Gastrocnemius medialis (tissue), 4 donors: Measurements from ENCODE around the gene TGM5. TPM values are rescaled to one million over a fixed set of nuclear protein-coding genes. Genes with fewer than 3 reads are reported as not detected.
A peak's percentile ranks its signal among the peaks of the same experiment; 100 is the strongest.
"Not testable (repeated sequence)": the region's sequence is repeated elsewhere in the genome, so short reads cannot be mapped to it uniquely, and the experiment has no call there.

ENCODE experiments used
- ATAC-seq, 2 donors: fragments of 150-250 bp; one replicate each; pipeline ENCODE4 v1.9.1; 2016
- DNase-seq, 2 donors: peaks; one replicate each; pipeline ENCODE4 v3.0.0-alpha.2; 2019
- H3K27ac ChIP-seq, 4 donors: fragments of 200-600 bp; sonication (generic); 1 replicate in 1 of 4; 2 replicates in 3 of 4; pipeline ENCODE4 v1.5.1; 2016 to 2018; ENCODE audit warnings: mild to moderate bottlenecking in 2 of 4, moderate library complexity in 1 of 4
- H3K27me3 ChIP-seq, 3 donors: fragments of 200-600 bp; sonication (generic) in 2 of 3; 1 replicate in 1 of 3; 2 replicates in 2 of 3; pipeline versions ENCODE4 v1.5.1 to v1.6.0; 2016 to 2019; ENCODE audit warnings: mild to moderate bottlenecking in 1 of 3, moderate library complexity in 1 of 3
- H3K36me3 ChIP-seq, 2 donors: fragments of 200-600 bp; sonication (generic) in 1 of 2; one replicate each; pipeline ENCODE4 v1.5.1; 2017 to 2018
- H3K4me1 ChIP-seq, 2 donors: fragments of 200-600 bp; sonication (generic) in 1 of 2; one replicate each; pipeline ENCODE4 v1.5.1; 2016 to 2017; ENCODE audit warnings: mild to moderate bottlenecking in 2 of 2
- H3K4me3 ChIP-seq, 4 donors: fragments of 200-600 bp; sonication (generic) in 3 of 4; 1 replicate in 1 of 4; 2 replicates in 3 of 4; pipeline ENCODE4 v1.5.1; 2016 to 2019; ENCODE audit warnings: mild to moderate bottlenecking in 2 of 4
- H3K9me3 ChIP-seq, 3 donors: fragments of 200-600 bp; sonication (generic) in 2 of 3; 1 replicate in 1 of 3; 2 replicates in 2 of 3; pipeline ENCODE4 v1.5.1; 2016 to 2019
- CTCF ChIP-seq, 5 experiments: fragments of 450-650 bp in 3 of 5; fragments of 200-600 bp in 2 of 5; sonication (generic) in 2 of 5; IDR thresholded peaks in 4 of 5; conservative IDR thresholded peaks in 1 of 5; 1 replicate in 4 of 5; 2 replicates in 1 of 5; pipeline ENCODE4 v1.5.1; 2016 to 2019; ENCODE audit warnings: antibody characterized with exemption in 5 of 5, mild to moderate bottlenecking in 3 of 5, moderate library complexity in 3 of 5
- POLR2A ChIP-seq, 2 donors: fragments of 450-650 bp; IDR thresholded peaks; one replicate each; pipeline ENCODE4 v1.6.1; 2017; ENCODE audit warnings: antibody characterized with exemption in 2 of 2, mild to moderate bottlenecking in 2 of 2, moderate library complexity in 2 of 2
- in situ Hi-C, 4 donors: fragments of 200-750 bp; cut with MboI; loops; one replicate each; pipeline versions ENCODE4 v1.15.0 to v1.8.0; 2017; ENCODE audit warnings: low sequenced_read_pairs in 4 of 4
- intact Hi-C: fragments of 100-400 bp; cut with DNase I; formaldehyde crosslinking; loops from one replicate; pipeline ENCODE4 v1.15.1; 2023; ENCODE audit warnings: low total_unique reads
- total RNA-seq, 4 donors: library from RNA; depleted of rRNA; stranded (reverse); fragments of >200 nt; gene quantifications; one replicate each; pipeline versions ENCODE4 v1.1.0 to v1.2.3, GENCODE V29; 2016

Gene TGM5
- total RNA-seq, 4 donors from 2014 or later, result 1.4 TPM; not detected in 3

DNA sequence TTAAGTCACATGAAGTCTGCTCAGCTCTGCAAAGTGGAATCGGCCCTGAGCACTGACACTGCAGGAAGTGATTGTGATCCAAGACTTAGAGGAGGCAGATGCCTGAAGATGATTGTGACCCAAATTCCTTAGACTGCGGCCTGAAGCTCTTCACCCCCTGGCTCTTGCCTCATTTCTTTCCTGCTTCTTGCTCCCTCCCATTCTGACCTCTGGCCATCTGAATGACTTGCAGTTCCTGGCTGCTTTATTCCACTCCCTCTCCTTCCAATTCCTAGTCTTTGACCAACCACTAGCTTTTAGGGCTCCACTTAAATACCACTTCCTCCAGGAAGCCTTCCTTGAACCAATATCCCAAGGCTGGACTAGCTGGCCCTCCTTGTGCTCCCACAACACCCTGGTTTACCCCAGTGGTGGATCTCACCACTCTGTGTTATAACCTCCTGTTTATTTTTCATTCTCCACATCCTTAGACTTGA, 36.0 kb downstream of the TGM5 start:
- ATAC-seq, result peak; percentile 75 to 81
- peak; percentile 19 to 52 for DNase-seq
- Histone ChIP-seq H3K27me3 (no peaks in the 10 kb centered on the region), H3K4me1 (peaks cover 0 to 19% of the 10 kb centered on the region in 2 donors), H3K36me3 (no peaks in the 10 kb centered on the region), H3K9me3 (no peaks in the 10 kb centered on the region), H3K27ac (peak overlapping the region in 2 of 4 donors; percentile 58 to 59), H3K4me3 (no peak overlapping the region)
- intact Hi-C loops (no loop called here), in situ Hi-C loops (no loop called here)
- no peak for TF ChIP-seq CTCF (IDR thresholded peaks at IDR 0.05 in 4 of 5, conservative IDR thresholded peaks at IDR 0.05 in 1 of 5)
- no peak for TF ChIP-seq POLR2A (IDR thresholded peaks at IDR 0.05)

GRCh38 chr15:43229977-43230376, 36.8 kb downstream of the TGM5 start:
- in situ Hi-C loops (loop anchor here in 1 of 4 donors (5.0 kb wide), 1 partner anchor 57 kb away; no protein-coding TSS in a partner anchor), intact Hi-C loops (no loop called here)
- TF ChIP-seq CTCF (IDR thresholded peaks at IDR 0.05 in 4 of 5, conservative IDR thresholded peaks at IDR 0.05 in 1 of 5) (no peak), POLR2A (IDR thresholded peaks at IDR 0.05) (no peak)
- Histone ChIP-seq H3K27me3 (no peaks in the 10 kb centered on the region), H3K27ac (peak overlapping the region in 2 of 4 donors; percentile 58 to 59), H3K9me3 (no peaks in the 10 kb centered on the region), H3K4me1 (peaks cover 0 to 19% of the 10 kb centered on the region in 2 donors), H3K4me3 (no peak overlapping the region), H3K36me3 (no peaks in the 10 kb centered on the region)
- DNase-seq, result no peak
- no peak for ATAC-seq

GRCh38 chr15:43226436-43227305, 40.1 kb downstream of the TGM5 start:
- intact Hi-C loops, result no loop called here
- H3K36me3 ChIP-seq, result no peaks in the 10 kb centered on the region
- TF ChIP-seq POLR2A (IDR thresholded peaks at IDR 0.05) (no peak), CTCF (IDR thresholded peaks at IDR 0.05 in 4 of 5, conservative IDR thresholded peaks at IDR 0.05 in 1 of 5) (no peak)
- H3K27me3 ChIP-seq, result no peaks in the 10 kb centered on the region
- no peaks in the 10 kb centered on the region for H3K9me3 ChIP-seq
- H3K4me1 ChIP-seq, result peaks cover 0 to 19% of the 10 kb centered on the region in 2 donors
- in situ Hi-C loops, result loop anchor here in 1 of 4 donors (5.0 kb wide), 1 partner anchor 61 kb away; no protein-coding TSS in a partner anchor
- no peak for DNase-seq
- ATAC-seq, result no peak
- no peak overlapping the region for H3K27ac ChIP-seq
- no peak overlapping the region for H3K4me3 ChIP-seq

DNA sequence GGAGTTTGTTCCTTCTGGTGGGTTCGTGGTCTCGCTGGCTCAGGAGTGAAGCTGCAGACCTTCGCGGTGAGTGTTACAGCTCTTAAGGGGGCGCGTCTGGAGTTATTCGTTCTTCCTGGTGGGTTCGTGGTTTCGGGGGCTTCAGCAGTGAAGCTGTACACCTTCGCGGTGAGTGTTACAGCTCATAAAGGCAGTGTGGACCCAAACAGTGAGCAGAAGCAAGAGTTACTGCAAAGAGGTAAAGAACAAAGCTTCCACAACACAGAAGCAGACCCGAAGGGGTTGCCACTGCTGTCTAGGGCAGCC, 40.8 kb downstream of the TGM5 start:
- not testable (repeated sequence) for H3K36me3 ChIP-seq, DNase-seq, H3K4me3 ChIP-seq, H3K27me3 ChIP-seq, H3K27ac ChIP-seq, ATAC-seq, H3K9me3 ChIP-seq
- in situ Hi-C loops, result loop anchor here in 1 of 4 donors (5.0 kb wide), 1 partner anchor 61 kb away; no protein-coding TSS in a partner anchor
- peaks cover 0 to 17% of the 10 kb centered on the region in 2 donors for H3K4me1 ChIP-seq
- intact Hi-C loops, result loop anchor here (1.0 kb wide), 1 partner anchor 59 kb away; no protein-coding TSS in a partner anchor
